Measurements from ENCODE around the gene R3HDM4.

The R3HDM4 gene

GRCh38 chr19:919199-920050, 6.4 kb upstream of the R3HDM4 start:
- Histone ChIP-seq H3K9me3 (ENCODE audit: low read length) (no peaks in the 10 kb centered on the region), H4K20me1 (ENCODE audit: insufficient read depth, low read length) (no peaks in the 10 kb centered on the region), H3K79me2 (ENCODE audit: insufficient read depth, low read length) (no peaks in the 10 kb centered on the region), H2AFZ (ENCODE audit: low read length) (no peak overlapping the region), H3K4me3 (ENCODE audit: low read depth, low read length, poor library complexity, severe bottlenecking) (peak overlapping the region; percentile 44), H3K9me2 (ENCODE audit: low read depth, low read length) (no peaks in the 10 kb centered on the region), H3K4me1 (ENCODE audit: insufficient read depth, low read length, severe bottlenecking) (peaks cover 35% of the 10 kb centered on the region), H3K9ac (ENCODE audit: low read length) (no peak overlapping the region; the same call in 1 of the 2 replicates), H3K36me3 (ENCODE audit: insufficient read depth, low read length) (no peaks in the 10 kb centered on the region), H3K27ac (ENCODE audit: low read depth, low read length, poor library complexity, severe bottlenecking) (no peak overlapping the region), H3K27me3 (ENCODE audit: insufficient read depth, low read length) (peaks cover 13% of the 10 kb centered on the region; the same call in 1 of the 2 replicates), H3K4me2 (ENCODE audit: low read length) (peak overlapping the region; percentile 41; the same call in 1 of the 2 replicates), H3F3A (ENCODE audit: insufficient read depth, low read length) (no peaks in the 10 kb centered on the region)
- TF ChIP-seq EZH2 (IDR thresholded peaks at IDR 0.05; ENCODE audit: borderline replicate concordance, low read length) = no peak
- TF ChIP-seq CTCF (IDR thresholded peaks at IDR 0.05; ENCODE audit: low read length) = no peak

GRCh38 chr19:918481-919198, 5.6 kb upstream of the R3HDM4 start:
- Histone ChIP-seq H3K9me3 (ENCODE audit: low read length) (no peaks in the 10 kb centered on the region), H2AFZ (ENCODE audit: low read length) (no peak overlapping the region), H3F3A (ENCODE audit: insufficient read depth, low read length) (no peaks in the 10 kb centered on the region), H3K36me3 (ENCODE audit: insufficient read depth, low read length) (no peaks in the 10 kb centered on the region), H4K20me1 (ENCODE audit: insufficient read depth, low read length) (no peaks in the 10 kb centered on the region), H3K27ac (ENCODE audit: low read depth, low read length, poor library complexity, severe bottlenecking) (no peak overlapping the region), H3K9me2 (ENCODE audit: low read depth, low read length) (no peaks in the 10 kb centered on the region), H3K9ac (ENCODE audit: low read length) (no peak overlapping the region), H3K4me2 (ENCODE audit: low read length) (no peak overlapping the region; the same call in 1 of the 2 replicates), H3K4me1 (ENCODE audit: insufficient read depth, low read length, severe bottlenecking) (peaks cover 36% of the 10 kb centered on the region), H3K27me3 (ENCODE audit: insufficient read depth, low read length) (peaks cover 13% of the 10 kb centered on the region; the same call in 1 of the 2 replicates), H3K79me2 (ENCODE audit: insufficient read depth, low read length) (no peaks in the 10 kb centered on the region), H3K4me3 (ENCODE audit: low read depth, low read length, poor library complexity, severe bottlenecking) (no peak overlapping the region)
- TF ChIP-seq EZH2 (IDR thresholded peaks at IDR 0.05; ENCODE audit: borderline replicate concordance, low read length) (no peak), CTCF (IDR thresholded peaks at IDR 0.05; ENCODE audit: low read length) (no peak)

GRCh38 chr19:918152-918437, 5.1 kb upstream of the R3HDM4 start:
- peaks cover 40% of the 10 kb centered on the region for H3K4me1 ChIP-seq (ENCODE audit: insufficient read depth, low read length, severe bottlenecking)

More at GRCh38 chr19:918152-918437, 5.1 kb upstream of the R3HDM4 start:
- H3K36me3 ChIP-seq (ENCODE audit: insufficient read depth, low read length) = no peaks in the 10 kb centered on the region
- H3K4me3 ChIP-seq (ENCODE audit: low read depth, low read length, poor library complexity, severe bottlenecking) = no peak overlapping the region
- H3K79me2 ChIP-seq (ENCODE audit: insufficient read depth, low read length) = no peaks in the 10 kb centered on the region
- TF ChIP-seq EZH2 (IDR thresholded peaks at IDR 0.05; ENCODE audit: borderline replicate concordance, low read length) = no peak
- no peak for TF ChIP-seq CTCF (IDR thresholded peaks at IDR 0.05; ENCODE audit: low read length)
- no peaks in the 10 kb centered on the region for H3K9me2 ChIP-seq (ENCODE audit: low read depth, low read length)
- H3K9ac ChIP-seq (ENCODE audit: low read length) = no peak overlapping the region
- peaks cover 13% of the 10 kb centered on the region; the same call in 1 of the 2 replicates for H3K27me3 ChIP-seq (ENCODE audit: insufficient read depth, low read length)
- H3F3A ChIP-seq (ENCODE audit: insufficient read depth, low read length) = no peaks in the 10 kb centered on the region
- H2AFZ ChIP-seq (ENCODE audit: low read length) = no peak overlapping the region
- H3K4me2 ChIP-seq (ENCODE audit: low read length) = peak overlapping the region; percentile 64
- H3K9me3 ChIP-seq (ENCODE audit: low read length) = no peaks in the 10 kb centered on the region
- H3K27ac ChIP-seq (ENCODE audit: low read depth, low read length, poor library complexity, severe bottlenecking) = no peak overlapping the region
- no peaks in the 10 kb centered on the region for H4K20me1 ChIP-seq (ENCODE audit: insufficient read depth, low read length)

Data from OCI-LY1 (cell line).